COLO829 (cell line): ENCODE data around the gene KANSL1.
A peak's percentile ranks its signal among the peaks of the same experiment; 100 is the strongest.
"Not testable (repeated sequence)": the region's sequence is repeated elsewhere in the genome, so short reads cannot be mapped to it uniquely, and the experiment has no call there.

Experiments
- DNase-seq: peaks from one replicate; pipeline ENCODE4 v3.0.0; 2012; ENCODE audit warnings: low spot score

KANSL1 gene

GRCh38 chr17:46109603-46110189 is 83.5 kb downstream of the KANSL1 start:
- no peak for DNase-seq

- no peak for DNase-seq
These were observed 84.6 kb downstream of the KANSL1 start for GRCh38 chr17:46108550-46109110.

GRCh38 chr17:46108120-46108519 is 85.1 kb downstream of the KANSL1 start:
- no peak for DNase-seq

GRCh38 chr17:46106966-46107644 is 86.1 kb downstream of the KANSL1 start:
- peak; percentile 68 for DNase-seq

GRCh38 chr17:46102806-46103205 is 90.4 kb downstream of the KANSL1 start:
- not testable (repeated sequence) for DNase-seq

- not testable (repeated sequence) for DNase-seq
These were observed 91.2 kb downstream of the KANSL1 start for GRCh38 chr17:46101785-46102617.

GRCh38 chr17:46100590-46100989 is 92.6 kb downstream of the KANSL1 start:
- no peak for DNase-seq

- no peak for DNase-seq
These were observed 93.4 kb downstream of the KANSL1 start for GRCh38 chr17:46099865-46100264.

GRCh38 chr17:46097497-46097896 is 95.7 kb downstream of the KANSL1 start:
- no peak for DNase-seq

- no peak for DNase-seq
These were observed 100.2 kb downstream of the KANSL1 start for GRCh38 chr17:46092991-46093390.

GRCh38 chr17:46090871-46091270 is 102.4 kb downstream of the KANSL1 start:
- no peak for DNase-seq

GRCh38 chr17:46089389-46089965 is 103.8 kb downstream of the KANSL1 start:
- no peak for DNase-seq

- DNase-seq, result no peak
These were observed 104.6 kb downstream of the KANSL1 start for GRCh38 chr17:46088595-46088994.

GRCh38 chr17:46087871-46088270 is 105.4 kb downstream of the KANSL1 start:
- not testable (repeated sequence) for DNase-seq

- DNase-seq, result no peak
These were observed 106.4 kb downstream of the KANSL1 start for GRCh38 chr17:46086821-46087220.

- DNase-seq, result no peak
These were observed 107.7 kb downstream of the KANSL1 start for GRCh38 chr17:46085522-46085921.

- no peak for DNase-seq
These were observed 111.0 kb downstream of the KANSL1 start for GRCh38 chr17:46082257-46082656.

GRCh38 chr17:46081018-46081320 is 112.3 kb downstream of the KANSL1 start:
- no peak for DNase-seq

GRCh38 chr17:46080118-46081017 is 112.9 kb downstream of the KANSL1 start:
- DNase-seq, result no peak

GRCh38 chr17:46078675-46079074 is 114.6 kb downstream of the KANSL1 start:
- DNase-seq, result no peak

- DNase-seq, result no peak
These were observed 118.7 kb downstream of the KANSL1 start for GRCh38 chr17:46074540-46074939.
